OCI-LY1 (cell line): ENCODE results near the gene IGF2R.
"Not testable (repeated sequence)": the region's sequence is repeated elsewhere in the genome, so short reads cannot be mapped to it uniquely, and the experiment has no call there.

ENCODE experiments used
- H2AFZ ChIP-seq: fragments of 200-600 bp; sonication (generic), shearing (Covaris generic); 2 replicates; pipeline ENCODE4 v1.6.0; 2014; ENCODE audit warnings: antibody characterized with exemption, mild to moderate bottlenecking, low read length
- H3F3A ChIP-seq: fragments of 200-600 bp; sonication (generic), shearing (Covaris generic); 2 replicates; pipeline ENCODE4 v1.6.0; 2014; ENCODE audit warnings: mild to moderate bottlenecking, antibody characterized with exemption, low read length, moderate library complexity; ENCODE audit not compliant: insufficient read depth
- H3K27ac ChIP-seq: fragments of 200-600 bp; sonication (generic); 2 replicates; pipeline ENCODE4 v1.5.1; 2014; ENCODE audit warnings: low read length, mixed run types, mild to moderate bottlenecking, low read depth; ENCODE audit not compliant: poor library complexity, severe bottlenecking
- H3K27me3 ChIP-seq: fragments of 200-600 bp; sonication (generic); 2 replicates; pipeline ENCODE4 v1.6.0; 2014; ENCODE audit warnings: antibody characterized with exemption, mild to moderate bottlenecking, low read length, moderate library complexity; ENCODE audit not compliant: insufficient read depth
- H3K36me3 ChIP-seq: fragments of 200-600 bp; sonication (generic); 2 replicates; pipeline ENCODE4 v1.6.1; 2014; ENCODE audit warnings: mild to moderate bottlenecking, antibody characterized with exemption, low read length, moderate library complexity, mixed read lengths; ENCODE audit not compliant: insufficient read depth
- H3K4me1 ChIP-seq: fragments of 200-600 bp; sonication (generic); 2 replicates; pipeline ENCODE4 v1.5.1; 2014; ENCODE audit warnings: mild to moderate bottlenecking, low read length, moderate library complexity; ENCODE audit not compliant: insufficient read depth, severe bottlenecking
- H3K4me2 ChIP-seq: fragments of 200-600 bp; sonication (generic), shearing (Covaris generic); 2 replicates; pipeline ENCODE4 v1.6.1; 2014; ENCODE audit warnings: low read length
- H3K4me3 ChIP-seq: fragments of 200-600 bp; sonication (generic); 2 replicates; pipeline ENCODE4 v1.5.1; 2014; ENCODE audit warnings: low read length, low read depth, mild to moderate bottlenecking, mixed read lengths; ENCODE audit not compliant: poor library complexity, severe bottlenecking
- H3K79me2 ChIP-seq: fragments of 200-600 bp; shearing (Covaris generic); 2 replicates; pipeline ENCODE4 v1.6.1; 2016; ENCODE audit warnings: mixed run types, low read length, mixed read lengths; ENCODE audit not compliant: insufficient read depth
- H3K9ac ChIP-seq: fragments of 200-600 bp; sonication (generic), shearing (Covaris generic); 2 replicates; pipeline ENCODE4 v1.6.1; 2014; ENCODE audit warnings: mild to moderate bottlenecking, low read length, mixed read lengths
- H3K9me2 ChIP-seq: fragments of 200-600 bp; sonication (generic), shearing (Covaris generic); 2 replicates; pipeline ENCODE4 v1.6.1; 2014; ENCODE audit warnings: low read depth, mild to moderate bottlenecking, low read length, mixed read lengths
- H3K9me3 ChIP-seq: fragments of 200-600 bp; shearing (Covaris generic); 2 replicates; pipeline ENCODE4 v1.6.1; 2014; ENCODE audit warnings: low read length, mixed read lengths
- H4K20me1 ChIP-seq: fragments of 200-600 bp; sonication (generic), shearing (Covaris generic); 2 replicates; pipeline ENCODE4 v1.6.0; 2016; ENCODE audit warnings: mild to moderate bottlenecking, low read length; ENCODE audit not compliant: insufficient read depth
- CTCF ChIP-seq: fragments of 200-600 bp; sonication (generic), shearing (Covaris generic); IDR thresholded peaks from 2 replicates; pipeline ENCODE4 v1.5.1; 2017; ENCODE audit warnings: mild to moderate bottlenecking, antibody characterized with exemption, low read length, moderate library complexity, mixed read lengths
- EZH2 ChIP-seq: fragments of 200-600 bp; sonication (generic), shearing (Covaris generic); IDR thresholded peaks from 2 replicates; pipeline ENCODE4 v1.8.0; 2017; ENCODE audit warnings: borderline replicate concordance, mixed run types, mild to moderate bottlenecking, antibody characterized with exemption, low read length, moderate library complexity, mixed read lengths

IGF2R gene

GRCh38 chr6:160124007-160124406 is 155.1 kb downstream of the IGF2R start:
- Histone ChIP-seq H2AFZ (no peak overlapping the region), H3K27me3 (no peaks in the 10 kb centered on the region), H3K4me1 (no peaks in the 10 kb centered on the region), H4K20me1 (no peaks in the 10 kb centered on the region), H3K4me2 (no peak overlapping the region), H3K27ac (no peak overlapping the region), H3K9me3 (no peaks in the 10 kb centered on the region), H3K9ac (no peak overlapping the region), H3K36me3 (no peaks in the 10 kb centered on the region), H3F3A (no peaks in the 10 kb centered on the region), H3K9me2 (no peaks in the 10 kb centered on the region), H3K4me3 (no peak overlapping the region), H3K79me2 (no peaks in the 10 kb centered on the region)
- TF ChIP-seq CTCF, result no peak
- no peak for TF ChIP-seq EZH2

DNA sequence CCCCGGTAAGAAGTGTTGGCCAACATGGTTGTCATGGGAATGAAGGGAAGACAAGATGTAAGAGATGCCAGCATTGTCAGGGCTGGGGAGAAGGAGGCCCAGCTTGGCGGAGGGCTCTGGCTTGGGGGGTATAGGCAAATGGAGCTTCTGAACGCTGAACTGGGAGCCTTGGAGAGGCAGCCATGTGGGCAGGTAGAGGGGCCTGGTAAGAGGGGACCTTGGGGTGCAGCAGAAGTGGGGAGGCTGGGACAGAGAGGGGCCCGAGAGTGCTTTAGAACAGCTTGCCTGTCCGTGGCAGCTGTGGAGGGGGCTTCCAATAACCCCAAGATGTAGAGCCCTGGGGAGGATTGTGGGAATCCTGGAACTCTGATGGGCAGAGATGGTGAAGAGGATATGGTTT is 155.7 kb downstream of the IGF2R start:
- no peaks in the 10 kb centered on the region for H3F3A ChIP-seq
- no peak overlapping the region for H3K27ac ChIP-seq
- no peaks in the 10 kb centered on the region for H3K9me2 ChIP-seq
- no peaks in the 10 kb centered on the region for H3K79me2 ChIP-seq
- H3K9me3 ChIP-seq, result no peaks in the 10 kb centered on the region
- no peaks in the 10 kb centered on the region for H3K27me3 ChIP-seq
- H3K36me3 ChIP-seq, result no peaks in the 10 kb centered on the region
- H3K4me1 ChIP-seq, result no peaks in the 10 kb centered on the region
- H3K4me3 ChIP-seq, result no peak overlapping the region
- H3K9ac ChIP-seq, result no peak overlapping the region
- H3K4me2 ChIP-seq, result no peak overlapping the region
- TF ChIP-seq CTCF (no peak), EZH2 (no peak)
- H4K20me1 ChIP-seq, result no peaks in the 10 kb centered on the region
- H2AFZ ChIP-seq, result no peak overlapping the region

DNA sequence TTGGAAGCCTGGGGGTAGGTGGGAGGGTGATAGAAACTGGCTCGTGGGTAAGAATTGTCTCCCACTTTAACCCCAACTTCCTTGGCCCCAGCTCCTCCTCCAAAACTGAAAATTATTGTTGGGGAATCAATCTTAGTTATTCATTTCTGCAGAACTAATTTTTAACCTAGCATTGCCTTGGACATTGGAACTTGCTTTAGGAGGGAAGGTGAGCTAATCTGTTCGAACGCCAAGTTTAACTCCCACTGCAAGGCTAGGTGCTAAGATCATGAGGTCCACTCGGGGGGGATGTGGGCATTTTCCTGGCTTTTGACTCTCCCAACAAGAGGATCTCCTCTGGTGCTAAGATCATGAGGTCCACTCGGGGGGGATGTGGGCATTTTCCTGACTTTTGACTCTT is 156.2 kb downstream of the IGF2R start:
- not testable (repeated sequence) for H4K20me1 ChIP-seq, H2AFZ ChIP-seq, H3K4me1 ChIP-seq, H3K9me3 ChIP-seq, H3K27ac ChIP-seq, H3K36me3 ChIP-seq, H3K9ac ChIP-seq, H3K4me3 ChIP-seq, H3K4me2 ChIP-seq, H3K79me2 ChIP-seq, H3F3A ChIP-seq, H3K27me3 ChIP-seq, H3K9me2 ChIP-seq

DNA sequence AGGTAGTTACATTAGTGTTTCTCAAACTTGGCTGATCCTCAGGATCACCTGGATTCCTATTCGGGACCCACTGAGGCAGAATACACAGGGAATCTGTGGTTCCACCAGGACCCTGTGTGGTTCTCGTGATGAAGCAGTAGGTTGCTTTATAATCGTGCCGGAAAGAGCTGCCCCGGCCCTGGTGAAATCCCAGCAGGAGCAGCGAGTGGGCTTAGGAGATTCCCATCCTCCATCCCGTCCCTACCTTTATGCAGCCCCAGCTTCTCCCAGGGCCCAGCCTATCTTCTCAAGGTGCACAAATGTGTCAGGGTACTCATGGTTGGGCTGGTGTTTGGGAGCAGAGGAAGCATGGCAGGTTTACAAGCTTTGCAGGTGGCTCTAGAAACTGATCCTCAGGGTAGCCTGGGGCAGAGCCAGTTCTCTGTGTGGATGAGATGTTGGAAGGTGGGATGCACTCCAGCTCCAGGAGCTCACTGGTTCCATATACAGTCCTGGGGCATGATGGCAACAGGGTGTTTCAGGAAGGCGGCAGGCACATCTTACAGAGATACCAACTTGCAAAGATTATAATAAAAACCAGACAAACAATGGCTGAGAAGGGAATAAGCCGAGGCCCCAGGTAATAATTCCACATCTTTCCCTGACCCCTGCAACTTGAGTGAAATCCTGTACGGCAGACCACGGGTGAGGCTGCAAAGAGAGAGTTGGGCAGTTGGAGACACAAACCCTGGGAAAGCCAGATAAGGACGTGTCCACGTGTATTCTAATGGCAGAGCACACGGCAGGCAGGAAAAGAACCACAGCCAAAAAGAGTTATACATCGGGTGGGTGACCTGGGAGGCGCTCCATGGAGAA is 158.6 kb downstream of the IGF2R start:
- H4K20me1 ChIP-seq, result no peaks in the 10 kb centered on the region
- H3K4me1 ChIP-seq, result no peaks in the 10 kb centered on the region
- H3K79me2 ChIP-seq, result no peaks in the 10 kb centered on the region
- no peak overlapping the region for H3K27ac ChIP-seq
- H3K36me3 ChIP-seq, result no peaks in the 10 kb centered on the region
- H3K9me3 ChIP-seq, result no peaks in the 10 kb centered on the region
- no peak overlapping the region for H2AFZ ChIP-seq
- H3F3A ChIP-seq, result no peaks in the 10 kb centered on the region
- H3K9me2 ChIP-seq, result no peaks in the 10 kb centered on the region
- no peak overlapping the region for H3K4me2 ChIP-seq
- no peak overlapping the region for H3K4me3 ChIP-seq
- TF ChIP-seq EZH2 (no peak), CTCF (no peak)
- no peak overlapping the region for H3K9ac ChIP-seq
- H3K27me3 ChIP-seq, result no peaks in the 10 kb centered on the region
